Kidney (tissue), 14 donors: Measurements from ENCODE around the gene FDXACB1. TPM values are rescaled to one million over a fixed set of nuclear protein-coding genes. Genes with fewer than 3 reads are reported as not detected.

Experiments
- DNase-seq, 5 donors: peaks; one replicate each; pipeline ENCODE4 v3.0.0-alpha.2; 2013 to 2020
- FAIRE-seq: peaks from 2 replicates; lab custom pipeline; 2012; peaks lifted over from hg19 to GRCh38; lab: Jason Lieb, UNC
- H3K27ac ChIP-seq, 2 donors: one replicate each; pipeline ENCODE4 v1.7.0; 2013; ENCODE audit warnings: low read depth in 2 of 2, low read length in 2 of 2, inconsistent platforms in 1 of 2
- H3K27me3 ChIP-seq: one replicate; pipeline ENCODE4 v1.7.1; 2013; ENCODE audit warnings: low read length, inconsistent platforms; ENCODE audit not compliant: control insufficient read depth, insufficient read depth
- H3K36me3 ChIP-seq, 3 donors: one replicate each; pipeline versions ENCODE4 v1.7.0 to v1.7.1; 2013; ENCODE audit warnings: low read length in 3 of 3, control low read depth in 1 of 3, inconsistent platforms in 1 of 3; ENCODE audit not compliant: insufficient read depth in 3 of 3, control insufficient read depth in 2 of 3
- H3K4me1 ChIP-seq, 3 donors: one replicate each; pipeline versions ENCODE4 v1.7.0 to v1.7.1; 2013; ENCODE audit warnings: low read length in 3 of 3, inconsistent platforms in 1 of 3, low read depth in 1 of 3; ENCODE audit not compliant: control insufficient read depth in 2 of 3, insufficient read depth in 2 of 3
- H3K4me3 ChIP-seq, 3 donors: one replicate each; pipeline versions ENCODE4 v1.7.0 to v1.8.1; 2013; ENCODE audit warnings: low read length in 3 of 3, control low read depth in 1 of 3, inconsistent platforms in 1 of 3
- H3K9ac ChIP-seq, 3 donors: one replicate each; pipeline versions ENCODE4 v1.7.0 to v1.7.1; 2013; ENCODE audit warnings: low read length in 3 of 3, control low read depth in 1 of 3, inconsistent platforms in 1 of 3
- H3K9me3 ChIP-seq, 3 donors: one replicate each; pipeline versions ENCODE4 v1.7.0 to v1.7.1; 2013; ENCODE audit warnings: low read length in 3 of 3, control low read depth in 1 of 3, inconsistent platforms in 1 of 3; ENCODE audit not compliant: control insufficient read depth in 2 of 3, insufficient read depth in 1 of 3
- CTCF ChIP-seq: IDR thresholded peaks from 3 replicates; pipeline ENCODE4 v1.5.1; 2012; ENCODE audit warnings: mild to moderate bottlenecking, moderate library complexity, borderline replicate concordance; ENCODE audit not compliant: insufficient read depth; ENCODE audit errors: extremely low read depth
- intact Hi-C: fragments of 100-400 bp; cut with DNase I; formaldehyde crosslinking; loops from one replicate; pipeline ENCODE4 v1.11.1; 2022
- polyA plus RNA-seq: library from polyadenylated mRNA; stranded (reverse); fragments of 350-450 nt; fragmentation: Illumina TruSeq; extraction: RNeasy Lipid Tissue Mini Kit (QIAGEN cat#74804); gene quantifications from one replicate; pipeline ENCODE4 v1.2.3, GENCODE V29; 2014; ENCODE audit warnings: low read depth, low replicate concordance; ENCODE audit not compliant: insufficient read depth
- total RNA-seq: library from RNA; stranded (reverse); fragmentation: NEBNext Ultra II Directional; extraction: Animal tissue kit (Norgen Biotek cat#: 25700); gene quantifications from one replicate; pipeline ENCODE4 v1.2.1, GENCODE V29; 2021
- donor health status: control.
- donor health status: control.
- donor health status: control.
- donor health status: control.
- donor health status: control.
- donor health status: DM: yes; HTN: yes; CAD: no.
- donor health status: Normal renal cell carcinoma (clear cell type).

FDXACB1 gene
- total and polyA plus RNA-seq, 2 donors from 2014 or later: 1.5 to 2.6 TPM

GRCh38 chr11:111871693-111872161, 7.2 kb downstream of the FDXACB1 start:
- Histone ChIP-seq H3K4me3 (peak overlapping the region; percentile 79 to 92 (median 83)), H3K27ac (peak overlapping the region; percentile 81 to 83), H3K9ac (peak overlapping the region; percentile 67 to 90 (median 77)), H3K27me3 (no peaks in the 10 kb centered on the region), H3K36me3 (peaks cover 7 to 9% (median 8%) of the 10 kb centered on the region in 3 donors), H3K4me1 (peaks cover 0 to 4% (median 2%) of the 10 kb centered on the region in 3 donors), H3K9me3 (no peaks in the 10 kb centered on the region)
- TF ChIP-seq CTCF: no peak
- no peak for DNase-seq
- intact Hi-C loops: no loop called here
- no peak for FAIRE-seq

- TF ChIP-seq CTCF: no peak
- Histone ChIP-seq H3K27me3 (no peaks in the 10 kb centered on the region), H3K9ac (peak within 1 kb of the TSS; percentile 67 to 90 (median 77)), H3K4me3 (peak within 1 kb of the TSS; percentile 79 to 92 (median 83)), H3K4me1 (peaks cover 0 to 4% (median 2%) of the 10 kb centered on the region in 3 donors), H3K36me3 (peaks cover 9 to 12% (median 11%) of the 10 kb centered on the region in 3 donors), H3K9me3 (no peaks in the 10 kb centered on the region), H3K27ac (peak within 1 kb of the TSS; percentile 81 to 83)
- intact Hi-C loops: no loop called here
- DNase-seq (peak; percentile 85 to 90 (median 89)), FAIRE-seq (no peak)
Measured at GRCh38 chr11:111870886-111871692, 7.9 kb downstream of the FDXACB1 start, which contains the start of gene ALG9. ALG9 (minus strand) TSS chr11:111871581; CDS start chr11:111871482, 99 bp downstream.

GRCh38 chr11:111870522-111870885, 8.5 kb downstream of the FDXACB1 start:
- DNase-seq (no peak), FAIRE-seq (no peak)
- no peak for TF ChIP-seq CTCF
- H3K9ac ChIP-seq: peak overlapping the region in 2 of 3 donors; percentile 77 to 90
- H3K9me3 ChIP-seq: no peaks in the 10 kb centered on the region
- intact Hi-C loops: no loop called here
- H3K27me3 ChIP-seq: no peaks in the 10 kb centered on the region
- peak overlapping the region; percentile 79 to 92 (median 83) for H3K4me3 ChIP-seq
- H3K27ac ChIP-seq: peak overlapping the region in 1 of 2 donors; percentile 81
- peaks cover 0 to 4% (median 2%) of the 10 kb centered on the region in 3 donors for H3K4me1 ChIP-seq
- peaks cover 9 to 12% (median 9%) of the 10 kb centered on the region in 3 donors for H3K36me3 ChIP-seq
